Measurements from ENCODE around the gene PLEKHF1.

The PLEKHF1 gene

DNA sequence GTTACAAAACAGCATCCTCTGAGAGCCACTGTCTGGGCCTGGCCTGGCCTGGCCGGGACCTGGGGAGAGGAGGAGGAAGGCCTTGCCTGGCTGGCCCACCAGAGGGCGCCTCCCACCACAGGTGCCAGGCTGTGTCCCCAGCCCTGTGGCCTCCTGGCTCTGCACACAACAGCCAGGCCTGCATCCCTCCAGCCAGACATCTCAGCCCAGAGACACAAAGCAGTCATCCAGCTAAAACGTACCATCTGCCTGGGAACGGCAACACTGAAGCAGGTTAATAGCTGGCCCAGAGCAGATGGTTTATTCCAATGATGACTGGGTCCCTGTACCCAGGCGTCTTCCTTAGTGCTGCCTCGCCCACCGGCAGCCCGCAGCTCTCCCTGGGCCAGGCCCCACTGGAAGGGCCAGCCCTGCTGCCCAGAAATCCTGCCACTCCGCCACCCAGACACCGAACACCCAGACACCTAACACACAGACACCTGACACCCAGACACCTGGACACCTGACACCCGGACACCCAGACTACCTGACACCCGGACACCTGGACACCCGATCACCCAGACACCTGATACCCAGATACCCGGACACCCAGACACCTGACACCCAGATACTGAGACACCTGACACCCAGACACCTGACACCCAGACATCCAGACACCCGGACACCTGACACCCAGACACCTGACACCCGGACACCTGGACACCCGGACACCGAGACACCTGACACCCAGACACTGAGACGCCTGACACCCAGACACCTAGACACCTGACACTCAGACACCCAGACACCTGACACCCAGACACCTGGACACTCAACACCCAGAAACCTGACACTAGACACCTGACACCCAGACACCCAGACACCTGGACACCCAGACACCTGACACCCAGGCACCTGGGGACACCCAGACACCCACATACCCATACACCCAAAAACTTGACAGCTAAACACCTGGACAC, 29.7 kb downstream of the PLEKHF1 start:
- DNase-seq (ENCODE audit: low read depth in 1 of 2, low spot score in 1 of 2), result peak; percentile 59 to 85
- no peak overlapping the region for H3K4me3 ChIP-seq (replicated peaks; ENCODE audit: insufficient read depth, low read length)
- TF ChIP-seq POLR2AphosphoS5 (IDR thresholded peaks at IDR 0.05; ENCODE audit: low read depth), result no peak
- TF ChIP-seq, protein P1, sequence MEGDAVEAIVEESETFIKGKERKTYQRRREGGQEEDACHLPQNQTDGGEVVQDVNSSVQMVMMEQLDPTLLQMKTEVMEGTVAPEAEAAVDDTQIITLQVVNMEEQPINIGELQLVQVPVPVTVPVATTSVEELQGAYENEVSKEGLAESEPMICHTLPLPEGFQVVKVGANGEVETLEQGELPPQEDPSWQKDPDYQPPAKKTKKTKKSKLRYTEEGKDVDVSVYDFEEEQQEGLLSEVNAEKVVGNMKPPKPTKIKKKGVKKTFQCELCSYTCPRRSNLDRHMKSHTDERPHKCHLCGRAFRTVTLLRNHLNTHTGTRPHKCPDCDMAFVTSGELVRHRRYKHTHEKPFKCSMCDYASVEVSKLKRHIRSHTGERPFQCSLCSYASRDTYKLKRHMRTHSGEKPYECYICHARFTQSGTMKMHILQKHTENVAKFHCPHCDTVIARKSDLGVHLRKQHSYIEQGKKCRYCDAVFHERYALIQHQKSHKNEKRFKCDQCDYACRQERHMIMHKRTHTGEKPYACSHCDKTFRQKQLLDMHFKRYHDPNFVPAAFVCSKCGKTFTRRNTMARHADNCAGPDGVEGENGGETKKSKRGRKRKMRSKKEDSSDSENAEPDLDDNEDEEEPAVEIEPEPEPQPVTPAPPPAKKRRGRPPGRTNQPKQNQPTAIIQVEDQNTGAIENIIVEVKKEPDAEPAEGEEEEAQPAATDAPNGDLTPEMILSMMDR (IDR thresholded peaks at IDR 0.05; ENCODE audit: insufficient read depth, low read length), result peak; percentile 82
- H3K27ac ChIP-seq (replicated peaks), result no peak overlapping the region
- no peaks in the 10 kb centered on the region for H3K27me3 ChIP-seq (ENCODE audit: insufficient read depth, poor library complexity, severe bottlenecking)

DNA sequence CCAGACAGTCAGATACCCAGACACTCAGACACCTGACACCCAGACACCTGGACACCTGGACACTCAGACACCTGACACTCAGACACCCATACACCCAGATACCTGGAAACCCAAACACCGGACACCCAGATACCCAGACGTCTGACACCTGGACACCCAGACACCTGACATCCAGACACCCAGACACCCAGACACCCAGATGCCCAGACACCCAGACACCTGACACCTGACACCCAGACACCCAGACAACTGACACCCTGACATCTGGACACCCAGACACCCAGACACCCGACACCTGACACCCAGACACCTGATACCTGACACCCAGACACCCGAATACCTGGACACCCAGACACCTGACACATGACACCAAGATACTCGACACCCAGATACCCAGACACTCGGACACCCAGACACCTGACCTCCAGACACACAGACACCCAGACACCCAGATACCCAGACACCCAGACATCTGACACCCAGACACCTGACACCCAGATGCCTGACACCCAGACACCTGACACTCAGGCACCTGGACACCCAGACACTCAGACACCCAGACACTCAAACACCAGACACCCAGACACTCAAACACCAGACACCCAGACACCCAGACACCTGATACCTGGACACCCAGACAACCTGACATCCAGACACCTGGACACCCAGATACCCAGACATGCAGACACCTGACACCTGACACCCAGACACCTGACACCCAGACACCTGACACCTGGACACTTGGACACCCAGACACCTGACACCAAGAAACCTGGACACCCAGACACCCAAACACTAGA, 30.7 kb downstream of the PLEKHF1 start:
- Histone ChIP-seq H3K27me3 (ENCODE audit: insufficient read depth, poor library complexity, severe bottlenecking) (no peaks in the 10 kb centered on the region), H3K4me3 (replicated peaks; ENCODE audit: insufficient read depth, low read length) (no peak overlapping the region), H3K27ac (replicated peaks) (no peak overlapping the region)
- no peak for TF ChIP-seq POLR2AphosphoS5 (IDR thresholded peaks at IDR 0.05; ENCODE audit: low read depth)
- TF ChIP-seq, protein P2, sequence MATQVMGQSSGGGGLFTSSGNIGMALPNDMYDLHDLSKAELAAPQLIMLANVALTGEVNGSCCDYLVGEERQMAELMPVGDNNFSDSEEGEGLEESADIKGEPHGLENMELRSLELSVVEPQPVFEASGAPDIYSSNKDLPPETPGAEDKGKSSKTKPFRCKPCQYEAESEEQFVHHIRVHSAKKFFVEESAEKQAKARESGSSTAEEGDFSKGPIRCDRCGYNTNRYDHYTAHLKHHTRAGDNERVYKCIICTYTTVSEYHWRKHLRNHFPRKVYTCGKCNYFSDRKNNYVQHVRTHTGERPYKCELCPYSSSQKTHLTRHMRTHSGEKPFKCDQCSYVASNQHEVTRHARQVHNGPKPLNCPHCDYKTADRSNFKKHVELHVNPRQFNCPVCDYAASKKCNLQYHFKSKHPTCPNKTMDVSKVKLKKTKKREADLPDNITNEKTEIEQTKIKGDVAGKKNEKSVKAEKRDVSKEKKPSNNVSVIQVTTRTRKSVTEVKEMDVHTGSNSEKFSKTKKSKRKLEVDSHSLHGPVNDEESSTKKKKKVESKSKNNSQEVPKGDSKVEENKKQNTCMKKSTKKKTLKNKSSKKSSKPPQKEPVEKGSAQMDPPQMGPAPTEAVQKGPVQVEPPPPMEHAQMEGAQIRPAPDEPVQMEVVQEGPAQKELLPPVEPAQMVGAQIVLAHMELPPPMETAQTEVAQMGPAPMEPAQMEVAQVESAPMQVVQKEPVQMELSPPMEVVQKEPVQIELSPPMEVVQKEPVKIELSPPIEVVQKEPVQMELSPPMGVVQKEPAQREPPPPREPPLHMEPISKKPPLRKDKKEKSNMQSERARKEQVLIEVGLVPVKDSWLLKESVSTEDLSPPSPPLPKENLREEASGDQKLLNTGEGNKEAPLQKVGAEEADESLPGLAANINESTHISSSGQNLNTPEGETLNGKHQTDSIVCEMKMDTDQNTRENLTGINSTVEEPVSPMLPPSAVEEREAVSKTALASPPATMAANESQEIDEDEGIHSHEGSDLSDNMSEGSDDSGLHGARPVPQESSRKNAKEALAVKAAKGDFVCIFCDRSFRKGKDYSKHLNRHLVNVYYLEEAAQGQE (IDR thresholded peaks at IDR 0.05; ENCODE audit: insufficient replicate concordance, low read depth), result no peak
- no peak for TF ChIP-seq GABPA (IDR thresholded peaks at IDR 0.05; ENCODE audit: low read depth)
- TF ChIP-seq SPI1 (IDR thresholded peaks at IDR 0.05; ENCODE audit: borderline replicate concordance, low read depth), result no peak
- TF ChIP-seq, protein P1 (IDR thresholded peaks at IDR 0.05; ENCODE audit: insufficient read depth, low read length), result no peak
- DNase-seq (ENCODE audit: low read depth in 1 of 2, low spot score in 1 of 2), result no peak

DNA sequence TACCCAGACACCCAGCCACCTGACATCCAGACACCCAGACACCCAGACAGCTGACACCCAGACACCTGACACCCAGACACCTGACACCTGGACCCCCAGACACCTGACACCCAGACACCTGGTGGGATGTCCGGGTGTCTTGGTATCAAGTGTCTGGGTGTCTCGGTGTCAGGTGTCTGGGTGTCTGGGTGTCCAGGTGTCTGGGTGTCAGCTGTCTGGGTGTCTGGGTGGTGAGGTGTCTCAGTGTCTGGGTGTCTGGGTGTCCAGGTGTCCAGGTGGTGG, 31.2 kb downstream of the PLEKHF1 start:
- DNase-seq (ENCODE audit: low read depth in 1 of 2, low spot score in 1 of 2), result no peak

More for the DNA sequence above, 31.2 kb downstream of the PLEKHF1 start:
- TF ChIP-seq SPI1 (IDR thresholded peaks at IDR 0.05; ENCODE audit: borderline replicate concordance, low read depth) (no peak), GABPA (IDR thresholded peaks at IDR 0.05; ENCODE audit: low read depth) (no peak), POLR2AphosphoS5 (IDR thresholded peaks at IDR 0.05; ENCODE audit: low read depth) (no peak)
- TF ChIP-seq, protein P1 (IDR thresholded peaks at IDR 0.05; ENCODE audit: insufficient read depth, low read length), result no peak
- TF ChIP-seq, protein P2 (IDR thresholded peaks at IDR 0.05; ENCODE audit: insufficient replicate concordance, low read depth), result no peak
- Histone ChIP-seq H3K27ac (replicated peaks) (no peak overlapping the region), H3K4me3 (replicated peaks; ENCODE audit: insufficient read depth, low read length) (no peak overlapping the region), H3K27me3 (ENCODE audit: insufficient read depth, poor library complexity, severe bottlenecking) (no peaks in the 10 kb centered on the region)
